Natural killer cell (primary cell): ENCODE measurements around the gene SEL1L2. TPM values are rescaled to one million over a fixed set of nuclear protein-coding genes. Genes with fewer than 3 reads are reported as not detected.

ENCODE experiments used
- ATAC-seq, 3 donors: fragments of 150-1000 bp in 2 of 3; fragments of 200-7000 bp in 1 of 3; cut with Tn5 transposase; 1 replicate in 1 of 3; 2 replicates in 2 of 3; pipeline ENCODE4 v1.10.0; 2021; ENCODE audit warnings: mild to moderate bottlenecking in 2 of 3, moderate library complexity in 2 of 3
- DNase-seq, 2 donors: peaks; one replicate each; pipeline versions ENCODE4 v3.0.0 to v3.0.0-alpha.2; 2013 to 2021; ENCODE audit warnings: mixed read lengths in 1 of 2
- H3K27ac ChIP-seq: one replicate; pipeline ENCODE4 v1.5.1; 2013; ENCODE audit warnings: mild to moderate bottlenecking, low read length
- H3K27me3 ChIP-seq: one replicate; pipeline ENCODE4 v1.6.1; 2013; ENCODE audit warnings: low read length; ENCODE audit not compliant: control insufficient read depth, insufficient read depth
- H3K36me3 ChIP-seq: one replicate; pipeline ENCODE4 v1.6.1; 2013; ENCODE audit warnings: low read length; ENCODE audit not compliant: control insufficient read depth, insufficient read depth
- H3K4me1 ChIP-seq: one replicate; pipeline ENCODE4 v1.6.1; 2013; ENCODE audit warnings: low read length; ENCODE audit not compliant: control insufficient read depth, insufficient read depth
- H3K4me3 ChIP-seq: one replicate; pipeline ENCODE4 v1.5.1; 2013; ENCODE audit warnings: low read length
- H3K9me3 ChIP-seq: one replicate; pipeline ENCODE4 v1.6.1; 2013; ENCODE audit warnings: low read length; ENCODE audit not compliant: control insufficient read depth, insufficient read depth
- H3K27ac Mint-ChIP-seq, 2 donors: one replicate each; pipeline ENCODE4 v1.8.0; 2022; ENCODE audit warnings: mild to moderate bottlenecking in 2 of 2, mixed read lengths in 2 of 2, moderate library complexity in 1 of 2
- H3K27me3 Mint-ChIP-seq, 2 donors: one replicate each; pipeline ENCODE4 v1.8.0; 2022; ENCODE audit warnings: low read depth in 2 of 2, mixed read lengths in 2 of 2
- H3K36me3 Mint-ChIP-seq: one replicate; pipeline ENCODE4 v1.8.0; 2022; ENCODE audit warnings: mixed read lengths
- H3K4me1 Mint-ChIP-seq, 2 donors: one replicate each; pipeline ENCODE4 v1.8.0; 2022; ENCODE audit warnings: mixed read lengths in 2 of 2
- H3K4me3 Mint-ChIP-seq: one replicate; pipeline ENCODE4 v1.8.0; 2022; ENCODE audit warnings: mild to moderate bottlenecking, moderate library complexity, mixed read lengths
- H3K9me3 Mint-ChIP-seq, 2 donors: one replicate each; pipeline ENCODE4 v1.8.0; 2022; ENCODE audit warnings: mixed read lengths in 2 of 2
- CTCF ChIP-seq: fragments of 200-600 bp; IDR thresholded peaks from one replicate; pipeline ENCODE4 v1.8.0; 2022; ENCODE audit warnings: antibody characterized with exemption
- WGBS: methylation state at CpG from one replicate; pipeline ENCODE4 v1.1.7; 2013; ENCODE audit warnings: missing lambda C conversion rate; ENCODE audit not compliant: insufficient coverage; 5-methylcytosine and 5-hydroxymethylcytosine counted together
- intact Hi-C: fragments of 100-400 bp; cut with micrococcal nuclease; formaldehyde crosslinking; loops from one replicate; pipeline ENCODE4 v1.14.2; 2022
- total RNA-seq, 4 donors: library from RNA; stranded (reverse); fragments of 120-200 nt in 1 of 4; gene quantifications; one replicate each; pipeline versions ENCODE4 v1.2.3 to v1.2.4, GENCODE V29; 2013 to 2022

Gene SEL1L2
- total RNA-seq, 3 donors from 2014 or later (not counting 1 experiment from before 2014, with no cell fraction given): not detected

- Histone ChIP-seq H3K27me3 (no peaks in the 10 kb centered on the region), H3K4me1 (no peaks in the 10 kb centered on the region), H3K27ac (no peak overlapping the region), H3K9me3 (no peaks in the 10 kb centered on the region), H3K4me3 (no peak overlapping the region), H3K36me3 (no peaks in the 10 kb centered on the region)
- peaks cover 3 to 11% of the 10 kb centered on the region in 2 donors for H3K9me3 Mint-ChIP-seq
- no peak overlapping the region for H3K4me3 Mint-ChIP-seq
- H3K36me3 Mint-ChIP-seq: no peaks in the 10 kb centered on the region
- no peak overlapping the region for H3K27ac Mint-ChIP-seq
- no peaks in the 10 kb centered on the region for H3K4me1 Mint-ChIP-seq
- 92% methylated on average over 4 of the region's 5 CpGs for WGBS
- no peak for TF ChIP-seq CTCF
- H3K27me3 Mint-ChIP-seq: peaks cover 0 to 2% of the 10 kb centered on the region in 2 donors
- no peak for DNase-seq
- intact Hi-C loops: no loop called here
- no peak for ATAC-seq
Measured at GRCh38 chr20:13858439-13858838, 132.0 kb downstream of the SEL1L2 start.

GRCh38 chr20:13857961-13858360 is 132.5 kb downstream of the SEL1L2 start:
- Histone ChIP-seq H3K36me3 (no peaks in the 10 kb centered on the region), H3K4me1 (no peaks in the 10 kb centered on the region), H3K27ac (no peak overlapping the region), H3K4me3 (no peak overlapping the region), H3K27me3 (no peaks in the 10 kb centered on the region), H3K9me3 (no peaks in the 10 kb centered on the region)
- 87% methylated on average over 7 of the region's 7 CpGs for WGBS
- no peak for TF ChIP-seq CTCF
- no peak for ATAC-seq
- DNase-seq: no peak
- peaks cover 3 to 11% of the 10 kb centered on the region in 2 donors for H3K9me3 Mint-ChIP-seq
- peaks cover 0 to 2% of the 10 kb centered on the region in 2 donors for H3K27me3 Mint-ChIP-seq
- no peak overlapping the region for H3K4me3 Mint-ChIP-seq
- H3K27ac Mint-ChIP-seq: no peak overlapping the region
- no peaks in the 10 kb centered on the region for H3K4me1 Mint-ChIP-seq
- no peaks in the 10 kb centered on the region for H3K36me3 Mint-ChIP-seq
- intact Hi-C loops: no loop called here

DNA sequence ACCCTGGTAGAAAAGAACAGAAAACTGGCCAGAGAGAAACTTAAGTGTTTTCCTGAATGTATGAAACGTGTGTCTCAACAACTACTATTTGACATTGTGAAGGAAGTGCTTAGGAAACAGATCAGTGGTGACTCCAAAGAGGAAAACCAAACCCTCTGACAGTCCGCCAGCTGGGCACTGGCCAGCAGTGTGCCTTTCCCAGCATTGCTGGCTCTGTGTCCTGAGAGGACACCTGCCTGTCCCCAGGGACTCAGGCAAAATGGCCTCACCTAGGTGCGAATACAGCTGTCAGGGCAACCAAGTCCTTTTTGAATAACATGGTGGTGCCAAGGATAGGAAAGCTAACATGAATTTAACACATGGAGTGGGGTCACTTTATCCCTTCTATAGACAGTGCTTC is 133.1 kb downstream of the SEL1L2 start:
- H3K4me3 ChIP-seq: no peak overlapping the region
- ATAC-seq: no peak
- Mint-ChIP-seq H3K27me3 (peaks cover 0 to 2% of the 10 kb centered on the region in 2 donors), H3K4me1 (no peaks in the 10 kb centered on the region), H3K9me3 (peaks cover 3 to 11% of the 10 kb centered on the region in 2 donors), H3K36me3 (no peaks in the 10 kb centered on the region), H3K27ac (no peak overlapping the region), H3K4me3 (no peak overlapping the region)
- no peaks in the 10 kb centered on the region for H3K36me3 ChIP-seq
- DNase-seq: no peak
- no peaks in the 10 kb centered on the region for H3K27me3 ChIP-seq
- no peak overlapping the region for H3K27ac ChIP-seq
- intact Hi-C loops: no loop called here
- no peaks in the 10 kb centered on the region for H3K9me3 ChIP-seq
- WGBS: 43% methylated on average over 3 of the region's 3 CpGs
- no peaks in the 10 kb centered on the region for H3K4me1 ChIP-seq
- no peak for TF ChIP-seq CTCF

DNA sequence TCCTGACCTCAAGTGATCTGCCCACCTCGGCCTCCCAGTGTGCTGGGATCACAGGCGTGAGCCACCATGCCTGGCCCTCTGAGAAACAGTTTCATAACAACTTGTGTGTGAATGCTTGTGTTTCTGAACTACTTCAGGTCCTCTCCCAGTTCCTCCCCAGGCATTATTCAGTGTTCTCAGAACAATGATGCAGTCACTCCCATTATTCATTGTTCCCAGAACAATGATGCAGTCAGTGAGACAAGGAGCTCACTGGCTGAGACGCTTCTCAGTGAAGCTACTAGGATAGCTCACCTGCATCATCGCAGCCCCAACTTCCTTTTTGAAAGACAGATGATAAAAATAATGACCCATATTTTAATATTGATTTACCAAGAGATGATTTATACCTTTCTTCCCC is 134.1 kb downstream of the SEL1L2 start:
- Mint-ChIP-seq H3K9me3 (peaks cover 0 to 9% of the 10 kb centered on the region in 2 donors), H3K4me3 (no peak overlapping the region), H3K4me1 (no peaks in the 10 kb centered on the region), H3K27me3 (no peaks in the 10 kb centered on the region), H3K36me3 (no peaks in the 10 kb centered on the region), H3K27ac (no peak overlapping the region)
- no peak for DNase-seq
- H3K4me3 ChIP-seq: no peak overlapping the region
- TF ChIP-seq CTCF: no peak
- no peaks in the 10 kb centered on the region for H3K4me1 ChIP-seq
- intact Hi-C loops: no loop called here
- ATAC-seq: no peak
- H3K27ac ChIP-seq: no peak overlapping the region
- H3K9me3 ChIP-seq: no peaks in the 10 kb centered on the region
- no peaks in the 10 kb centered on the region for H3K27me3 ChIP-seq
- no peaks in the 10 kb centered on the region for H3K36me3 ChIP-seq
- 74% methylated on average over 4 of the region's 4 CpGs for WGBS
